K562 (cell line): ENCODE results near the gene TMEM121. TPM values are rescaled to one million over a fixed set of nuclear protein-coding genes. Genes with fewer than 3 reads are reported as not detected.
A peak's percentile ranks its signal among the peaks of the same experiment; 100 is the strongest.

Experiments
- BCOR ChIP-seq: fragments of 450-650 bp; IDR thresholded peaks from 2 replicates; pipeline ENCODE4 v1.6.1; 2016
- CREBBP ChIP-seq: IDR thresholded peaks from one replicate; pipeline ENCODE4 v1.6.1; 2012; ENCODE audit warnings: low read depth, mild to moderate bottlenecking, control low read depth, inconsistent platforms, low read length
- SAP30 ChIP-seq: fragments of 200-600 bp; sonication (generic); IDR thresholded peaks from 2 replicates; pipeline ENCODE4 v1.6.1; 2012; ENCODE audit warnings: borderline replicate concordance, low read depth, mild to moderate bottlenecking, moderate library complexity, low read length, control low read depth, inconsistent platforms; ENCODE audit not compliant: insufficient read depth, poor library complexity, severe bottlenecking
- SIN3B ChIP-seq: fragments of 450-650 bp; IDR thresholded peaks from 2 replicates; pipeline ENCODE4 v1.6.1; 2017; ENCODE audit warnings: low read depth, mild to moderate bottlenecking, moderate library complexity
- ZBTB7A ChIP-seq: IDR thresholded peaks from 2 replicates; pipeline ENCODE4 v1.6.1; 2011; ENCODE audit warnings: low read depth, mild to moderate bottlenecking, low read length, moderate library complexity, borderline replicate concordance; ENCODE audit not compliant: control insufficient read depth
- ZNF121 ChIP-seq: sonication (generic); formaldehyde crosslinking; conservative IDR thresholded peaks from 2 replicates; pipeline ENCODE4 v1.8.0; 2022; ENCODE audit warnings: missing genetic modification reagents
- ZNF444 ChIP-seq: fragments of 250-450 bp; sonication (Bioruptor Pico); IDR thresholded peaks from 2 replicates; pipeline ENCODE4 v1.4.0; 2020; ENCODE audit warnings: mild to moderate bottlenecking, moderate library complexity
- polyA plus RNA-seq, 8 experiments: library from polyadenylated mRNA; depleted of rRNA in 4 of 8; stranded (reverse) in 5 of 8; unstranded in 3 of 8; fragments of >200 nt; fragmentation: Nextera tagmentation in 2 of 8; fragmentation: Illumina TruSeq in 1 of 8; extraction: Ambion mirVana in 2 of 8; extraction: Trizol in 1 of 8; gene quantifications; 2 replicates each; pipeline versions ENCODE4 v1.2.1 to v1.2.3, GENCODE V29; 2011 to 2014; ENCODE audit warnings: inconsistent platforms in 1 of 8, missing spikeins in 1 of 8
- total RNA-seq, 7 experiments: library from RNA; depleted of rRNA in 6 of 7; stranded (reverse); fragments of >200 nt in 6 of 7; fragmentation: Illumina TruSeq in 2 of 7; extraction: Trizol in 2 of 7; gene quantifications; 2 replicates each; pipeline versions ENCODE4 v1.2.1 to v1.2.3, GENCODE V29; 2011 to 2021; ENCODE audit warnings: low replicate concordance in 1 of 7
- TF ChIP-seq, protein P1 (sequence below): fragments of 250-450 bp; sonication (Bioruptor Pico); IDR thresholded peaks from 2 replicates; pipeline ENCODE4 v1.4.0; 2020
- TF ChIP-seq, protein P2 (sequence below): fragments of 250-450 bp; sonication (Bioruptor Pico); IDR thresholded peaks from 2 replicates; pipeline ENCODE4 v1.8.0; 2021; ENCODE audit warnings: moderate library complexity, mild to moderate bottlenecking, inconsistent platforms
- TF ChIP-seq, protein P3 (sequence below): fragments of 450-650 bp; IDR thresholded peaks from 2 replicates; pipeline ENCODE4 v1.6.1; 2017; ENCODE audit warnings: mild to moderate bottlenecking, moderate library complexity
- TF ChIP-seq, protein P4 (sequence below): fragments of 250-450 bp; sonication (Bioruptor Pico); IDR thresholded peaks from 2 replicates; pipeline ENCODE4 v1.4.0; 2020; ENCODE audit warnings: mild to moderate bottlenecking, moderate library complexity

The TMEM121 gene
- total and polyA plus RNA-seq, 9 of the 15 experiments (the other 6 are each of a cell fraction or from before 2014, with no cell fraction given) = 0.31 to 0.36 TPM; not detected in 7

- TF ChIP-seq, protein P1, sequence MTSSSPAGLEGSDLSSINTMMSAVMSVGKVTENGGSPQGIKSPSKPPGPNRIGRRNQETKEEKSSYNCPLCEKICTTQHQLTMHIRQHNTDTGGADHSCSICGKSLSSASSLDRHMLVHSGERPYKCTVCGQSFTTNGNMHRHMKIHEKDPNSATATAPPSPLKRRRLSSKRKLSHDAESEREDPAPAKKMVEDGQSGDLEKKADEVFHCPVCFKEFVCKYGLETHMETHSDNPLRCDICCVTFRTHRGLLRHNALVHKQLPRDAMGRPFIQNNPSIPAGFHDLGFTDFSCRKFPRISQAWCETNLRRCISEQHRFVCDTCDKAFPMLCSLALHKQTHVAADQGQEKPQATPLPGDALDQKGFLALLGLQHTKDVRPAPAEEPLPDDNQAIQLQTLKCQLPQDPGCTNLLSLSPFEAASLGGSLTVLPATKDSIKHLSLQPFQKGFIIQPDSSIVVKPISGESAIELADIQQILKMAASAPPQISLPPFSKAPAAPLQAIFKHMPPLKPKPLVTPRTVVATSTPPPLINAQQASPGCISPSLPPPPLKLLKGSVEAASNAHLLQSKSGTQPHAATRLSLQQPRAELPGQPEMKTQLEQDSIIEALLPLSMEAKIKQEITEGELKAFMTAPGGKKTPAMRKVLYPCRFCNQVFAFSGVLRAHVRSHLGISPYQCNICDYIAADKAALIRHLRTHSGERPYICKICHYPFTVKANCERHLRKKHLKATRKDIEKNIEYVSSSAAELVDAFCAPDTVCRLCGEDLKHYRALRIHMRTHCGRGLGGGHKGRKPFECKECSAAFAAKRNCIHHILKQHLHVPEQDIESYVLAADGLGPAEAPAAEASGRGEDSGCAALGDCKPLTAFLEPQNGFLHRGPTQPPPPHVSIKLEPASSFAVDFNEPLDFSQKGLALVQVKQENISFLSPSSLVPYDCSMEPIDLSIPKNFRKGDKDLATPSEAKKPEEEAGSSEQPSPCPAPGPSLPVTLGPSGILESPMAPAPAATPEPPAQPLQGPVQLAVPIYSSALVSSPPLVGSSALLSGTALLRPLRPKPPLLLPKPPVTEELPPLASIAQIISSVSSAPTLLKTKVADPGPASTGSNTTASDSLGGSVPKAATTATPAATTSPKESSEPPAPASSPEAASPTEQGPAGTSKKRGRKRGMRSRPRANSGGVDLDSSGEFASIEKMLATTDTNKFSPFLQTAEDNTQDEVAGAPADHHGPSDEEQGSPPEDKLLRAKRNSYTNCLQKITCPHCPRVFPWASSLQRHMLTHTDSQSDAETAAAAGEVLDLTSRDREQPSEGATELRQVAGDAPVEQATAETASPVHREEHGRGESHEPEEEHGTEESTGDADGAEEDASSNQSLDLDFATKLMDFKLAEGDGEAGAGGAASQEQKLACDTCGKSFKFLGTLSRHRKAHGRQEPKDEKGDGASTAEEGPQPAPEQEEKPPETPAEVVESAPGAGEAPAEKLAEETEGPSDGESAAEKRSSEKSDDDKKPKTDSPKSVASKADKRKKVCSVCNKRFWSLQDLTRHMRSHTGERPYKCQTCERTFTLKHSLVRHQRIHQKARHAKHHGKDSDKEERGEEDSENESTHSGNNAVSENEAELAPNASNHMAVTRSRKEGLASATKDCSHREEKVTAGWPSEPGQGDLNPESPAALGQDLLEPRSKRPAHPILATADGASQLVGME (CRISPR knock-in tag) = no peak
- TF ChIP-seq ZNF121 (no peak), ZBTB7A (peak; percentile 99), ZNF444 (CRISPR knock-in tag) (no peak), SIN3B (peak; percentile 84; the same call in 1 of the 2 replicates), BCOR (no peak), CREBBP (no peak), SAP30 (no peak)
- TF ChIP-seq, protein P2, sequence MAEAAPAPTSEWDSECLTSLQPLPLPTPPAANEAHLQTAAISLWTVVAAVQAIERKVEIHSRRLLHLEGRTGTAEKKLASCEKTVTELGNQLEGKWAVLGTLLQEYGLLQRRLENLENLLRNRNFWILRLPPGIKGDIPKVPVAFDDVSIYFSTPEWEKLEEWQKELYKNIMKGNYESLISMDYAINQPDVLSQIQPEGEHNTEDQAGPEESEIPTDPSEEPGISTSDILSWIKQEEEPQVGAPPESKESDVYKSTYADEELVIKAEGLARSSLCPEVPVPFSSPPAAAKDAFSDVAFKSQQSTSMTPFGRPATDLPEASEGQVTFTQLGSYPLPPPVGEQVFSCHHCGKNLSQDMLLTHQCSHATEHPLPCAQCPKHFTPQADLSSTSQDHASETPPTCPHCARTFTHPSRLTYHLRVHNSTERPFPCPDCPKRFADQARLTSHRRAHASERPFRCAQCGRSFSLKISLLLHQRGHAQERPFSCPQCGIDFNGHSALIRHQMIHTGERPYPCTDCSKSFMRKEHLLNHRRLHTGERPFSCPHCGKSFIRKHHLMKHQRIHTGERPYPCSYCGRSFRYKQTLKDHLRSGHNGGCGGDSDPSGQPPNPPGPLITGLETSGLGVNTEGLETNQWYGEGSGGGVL (CRISPR knock-in tag) = no peak
- TF ChIP-seq, protein P3, sequence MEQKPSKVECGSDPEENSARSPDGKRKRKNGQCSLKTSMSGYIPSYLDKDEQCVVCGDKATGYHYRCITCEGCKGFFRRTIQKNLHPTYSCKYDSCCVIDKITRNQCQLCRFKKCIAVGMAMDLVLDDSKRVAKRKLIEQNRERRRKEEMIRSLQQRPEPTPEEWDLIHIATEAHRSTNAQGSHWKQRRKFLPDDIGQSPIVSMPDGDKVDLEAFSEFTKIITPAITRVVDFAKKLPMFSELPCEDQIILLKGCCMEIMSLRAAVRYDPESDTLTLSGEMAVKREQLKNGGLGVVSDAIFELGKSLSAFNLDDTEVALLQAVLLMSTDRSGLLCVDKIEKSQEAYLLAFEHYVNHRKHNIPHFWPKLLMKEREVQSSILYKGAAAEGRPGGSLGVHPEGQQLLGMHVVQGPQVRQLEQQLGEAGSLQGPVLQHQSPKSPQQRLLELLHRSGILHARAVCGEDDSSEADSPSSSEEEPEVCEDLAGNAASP = no peak
- TF ChIP-seq, protein P4, sequence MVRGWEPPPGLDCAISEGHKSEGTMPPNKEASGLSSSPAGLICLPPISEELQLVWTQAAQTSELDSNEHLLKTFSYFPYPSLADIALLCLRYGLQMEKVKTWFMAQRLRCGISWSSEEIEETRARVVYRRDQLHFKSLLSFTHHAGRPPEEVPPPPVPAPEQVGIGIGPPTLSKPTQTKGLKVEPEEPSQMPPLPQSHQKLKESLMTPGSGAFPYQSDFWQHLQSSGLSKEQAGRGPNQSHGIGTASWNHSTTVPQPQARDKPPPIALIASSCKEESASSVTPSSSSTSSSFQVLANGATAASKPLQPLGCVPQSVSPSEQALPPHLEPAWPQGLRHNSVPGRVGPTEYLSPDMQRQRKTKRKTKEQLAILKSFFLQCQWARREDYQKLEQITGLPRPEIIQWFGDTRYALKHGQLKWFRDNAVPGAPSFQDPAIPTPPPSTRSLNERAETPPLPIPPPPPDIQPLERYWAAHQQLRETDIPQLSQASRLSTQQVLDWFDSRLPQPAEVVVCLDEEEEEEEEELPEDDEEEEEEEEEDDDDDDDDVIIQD = no peak
Measured at GRCh38 chr14:105490572-105491365, 35.6 kb upstream of the TMEM121 start, which contains the start of gene TEDC1 (continued).
